BLaER1 treated with 17β-estradiol and CSF1 and Interleukin-3, amounts not matched to agents 10 nM and 100 nM (cell line): ENCODE data around the gene KIF5B.
"Not testable (repeated sequence)": the region's sequence is repeated elsewhere in the genome, so short reads cannot be mapped to it uniquely, and the experiment has no call there.

Experiments
- H3K27ac ChIP-seq, 11 experiments: shearing (Covaris generic); formaldehyde crosslinking; 2 replicates each; pipeline ENCODE4 v1.8.1; 2022
- H3K27me3 ChIP-seq, 11 experiments: shearing (Covaris generic); formaldehyde crosslinking; 2 replicates each; pipeline ENCODE4 v1.8.1; 2022
- H3K36me3 ChIP-seq, 11 experiments: shearing (Covaris generic); formaldehyde crosslinking; 2 replicates each; pipeline ENCODE4 v1.8.1; 2022
- H3K4me1 ChIP-seq, 10 experiments: shearing (Covaris generic); formaldehyde crosslinking; 2 replicates each; pipeline ENCODE4 v1.8.1; 2022
- H3K4me2 ChIP-seq, 11 experiments: shearing (Covaris generic); formaldehyde crosslinking; 2 replicates each; pipeline ENCODE4 v1.8.1; 2022
- H3K4me3 ChIP-seq, 10 experiments: shearing (Covaris generic); formaldehyde crosslinking; 2 replicates each; pipeline ENCODE4 v1.8.1; 2022
- H3K9ac ChIP-seq, 11 experiments: shearing (Covaris generic); formaldehyde crosslinking; 2 replicates each; pipeline ENCODE4 v1.8.1; 2022
- H3K9me3 ChIP-seq, 11 experiments: shearing (Covaris generic); formaldehyde crosslinking; replicated peaks in 1 of 11; 2 replicates each; pipeline ENCODE4 v1.8.1; 2022
- H4K20me1 ChIP-seq, 11 experiments: shearing (Covaris generic); formaldehyde crosslinking; 2 replicates each; pipeline ENCODE4 v1.8.1; 2022
- Cebpa-rat ChIP-seq, 11 experiments: shearing (Covaris generic); IDR thresholded peaks; 2 replicates each; pipeline ENCODE4 v1.8.1; 2022

The KIF5B gene

GRCh38 chr10:32065856-32066255, 9.6 kb upstream of the KIF5B start:
- Histone ChIP-seq H3K27me3 (no peaks in the 10 kb centered on the region), H3K36me3 (no peaks in the 10 kb centered on the region), H3K9ac (peak overlapping the region in 2 of 11 experiments; percentile 18 to 27; a peak in 2 of 22 replicates), H3K4me3 (no peak overlapping the region), H3K9me3 (peaks cover 0 to 10% (median 8%) of the 10 kb centered on the region in 11 experiments; a peak in 13 of 22 replicates), H3K27ac (peak overlapping the region in 4 of 11 experiments; percentile 40 to 70 (median 51); a peak in 7 of 22 replicates), H4K20me1 (no peaks in the 10 kb centered on the region), H3K4me2 (peak overlapping the region in 6 of 11 experiments; percentile 11 to 60 (median 48); a peak in 11 of 22 replicates), H3K4me1 (peaks cover 0 to 28% (median 8%) of the 10 kb centered on the region in 10 experiments; a peak in 12 of 20 replicates)
- peak; percentile 73 to 98 (median 85); a peak in 21 of 22 replicates for TF ChIP-seq Cebpa-rat (IDR thresholded peaks at IDR 0.05)

- Histone ChIP-seq H3K9ac (no peak overlapping the region), H3K9me3 (peaks cover 0 to 10% (median 8%) of the 10 kb centered on the region in 11 experiments; a peak in 13 of 22 replicates), H4K20me1 (no peaks in the 10 kb centered on the region), H3K4me3 (no peak overlapping the region), H3K27me3 (no peaks in the 10 kb centered on the region), H3K27ac (no peak overlapping the region), H3K4me1 (peaks cover 8 to 37% (median 13%) of the 10 kb centered on the region in 10 experiments), H3K4me2 (no peak overlapping the region), H3K36me3 (no peaks in the 10 kb centered on the region)
- no peak for TF ChIP-seq Cebpa-rat (IDR thresholded peaks at IDR 0.05)
Measured at GRCh38 chr10:32061440-32061839, 5.2 kb upstream of the KIF5B start.

- Histone ChIP-seq H3K9ac (no peak overlapping the region), H3K4me2 (peak overlapping the region in 3 of 11 experiments; percentile 14 to 25 (median 20); a peak in 2 of 22 replicates), H3K4me1 (peaks cover 7 to 26% (median 9%) of the 10 kb centered on the region in 10 experiments), H4K20me1 (peaks cover under 1 to 4% (median 2%) of the 10 kb centered on the region in 11 experiments; a peak in 20 of 22 replicates), H3K27me3 (no peaks in the 10 kb centered on the region), H3K36me3 (no peaks in the 10 kb centered on the region), H3K4me3 (no peak overlapping the region), H3K27ac (no peak overlapping the region), H3K9me3 (peaks cover 0 to 7% (median 2%) of the 10 kb centered on the region in 11 experiments; a peak in 13 of 22 replicates)
- TF ChIP-seq Cebpa-rat (IDR thresholded peaks at IDR 0.05) = no peak
Measured at GRCh38 chr10:32060347-32060746, 4.1 kb upstream of the KIF5B start.

DNA sequence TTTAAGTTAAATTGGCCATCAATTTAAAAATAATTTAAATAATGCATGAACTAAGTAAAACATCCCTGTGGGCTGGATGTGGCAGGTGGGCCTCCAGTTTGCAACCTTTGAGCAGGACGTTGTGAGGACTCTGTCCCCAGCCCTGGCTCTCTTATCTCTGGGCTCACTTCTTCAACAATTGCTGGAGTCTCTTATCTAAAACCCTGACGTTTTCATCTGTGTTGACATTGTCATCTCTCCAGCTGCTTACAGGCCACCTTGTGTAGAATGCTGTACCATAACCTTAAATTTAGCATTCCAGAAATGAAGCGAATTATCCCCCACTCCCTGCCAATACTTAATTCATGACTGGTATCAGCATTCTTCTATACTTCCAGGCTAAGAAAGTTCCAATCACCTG, 3.2 kb upstream of the KIF5B start:
- no peak overlapping the region for H3K4me3 ChIP-seq
- H3K27ac ChIP-seq = no peak overlapping the region
- no peak overlapping the region for H3K4me2 ChIP-seq
- H3K27me3 ChIP-seq = no peaks in the 10 kb centered on the region
- no peaks in the 10 kb centered on the region for H3K9me3 ChIP-seq
- H3K4me1 ChIP-seq = peaks cover 8 to 20% (median 9%) of the 10 kb centered on the region in 10 experiments
- H4K20me1 ChIP-seq = peaks cover 9 to 13% (median 11%) of the 10 kb centered on the region in 11 experiments
- no peak for TF ChIP-seq Cebpa-rat (IDR thresholded peaks at IDR 0.05)
- H3K9ac ChIP-seq = no peak overlapping the region
- no peaks in the 10 kb centered on the region for H3K36me3 ChIP-seq

GRCh38 chr10:32057036-32057372, 779 bp upstream of the KIF5B start:
- H3K9me3 ChIP-seq = no peaks in the 10 kb centered on the region
- peaks cover 0 to 14% (median 4%) of the 10 kb centered on the region in 11 experiments; a peak in 6 of 22 replicates for H3K36me3 ChIP-seq
- peak overlapping the region in 8 of 11 experiments; percentile 97 to 99 (median 98); a peak in 17 of 22 replicates for H3K27ac ChIP-seq
- peak overlapping the region; percentile 68 to 89 (median 82) for H3K4me2 ChIP-seq
- peaks cover 21 to 43% (median 34%) of the 10 kb centered on the region in 10 experiments for H3K4me1 ChIP-seq
- H4K20me1 ChIP-seq = peaks cover 34 to 38% (median 36%) of the 10 kb centered on the region in 11 experiments
- peak overlapping the region; percentile 92 to 99 (median 98); a peak in 21 of 22 replicates for H3K9ac ChIP-seq
- peak overlapping the region; percentile 68 to 97 (median 88) for H3K4me3 ChIP-seq
- TF ChIP-seq Cebpa-rat (IDR thresholded peaks at IDR 0.05) = no peak
- no peaks in the 10 kb centered on the region for H3K27me3 ChIP-seq

DNA sequence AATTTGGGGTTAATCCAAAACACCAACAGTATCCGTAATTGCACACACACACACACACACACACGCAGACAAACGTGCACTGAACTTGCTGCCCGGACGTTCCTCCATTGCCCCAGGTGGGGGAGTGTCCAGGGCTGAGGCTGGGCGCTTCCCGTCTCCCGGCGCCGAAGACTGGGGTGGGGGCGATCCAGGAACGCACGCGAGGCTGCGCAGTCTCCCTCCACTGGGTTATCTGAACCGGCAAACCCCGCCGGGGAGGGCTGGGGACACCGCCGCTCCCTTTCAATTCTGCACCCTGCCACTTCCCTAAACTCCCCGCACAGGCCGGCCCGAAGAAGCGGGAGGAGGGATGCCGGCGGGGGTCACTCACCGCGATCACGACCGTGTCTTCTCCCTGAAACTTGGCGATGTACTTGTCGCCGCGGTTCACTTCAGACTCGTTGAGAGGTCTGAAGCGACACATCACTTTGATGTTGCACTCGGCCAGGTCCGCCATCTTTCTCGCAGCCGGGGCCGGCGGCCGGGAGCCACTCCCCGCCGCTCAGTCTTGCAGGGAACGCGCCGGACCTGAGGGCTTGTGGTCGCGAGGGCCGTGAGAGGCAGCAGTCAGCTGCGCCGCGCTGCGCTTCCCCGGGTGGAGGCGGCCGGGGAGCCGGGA, 618 bp downstream of the KIF5B start:
- Histone ChIP-seq H3K4me1 (peaks cover 26 to 55% (median 46%) of the 10 kb centered on the region in 10 experiments), H3K36me3 (peaks cover 0 to 24% (median 4%) of the 10 kb centered on the region in 11 experiments; a peak in 9 of 22 replicates), H3K27ac (peak overlapping the region; percentile 90 to 99 (median 98)), H3K9me3 (no peaks in the 10 kb centered on the region), H4K20me1 (peaks cover 48 to 52% (median 50%) of the 10 kb centered on the region in 11 experiments), H3K27me3 (no peaks in the 10 kb centered on the region), H3K9ac (peak overlapping the region; percentile 92 to 99 (median 98)), H3K4me3 (peak overlapping the region; percentile 68 to 97 (median 88)), H3K4me2 (peak overlapping the region; percentile 74 to 93 (median 89))
- TF ChIP-seq Cebpa-rat (IDR thresholded peaks at IDR 0.05) = no peak

DNA sequence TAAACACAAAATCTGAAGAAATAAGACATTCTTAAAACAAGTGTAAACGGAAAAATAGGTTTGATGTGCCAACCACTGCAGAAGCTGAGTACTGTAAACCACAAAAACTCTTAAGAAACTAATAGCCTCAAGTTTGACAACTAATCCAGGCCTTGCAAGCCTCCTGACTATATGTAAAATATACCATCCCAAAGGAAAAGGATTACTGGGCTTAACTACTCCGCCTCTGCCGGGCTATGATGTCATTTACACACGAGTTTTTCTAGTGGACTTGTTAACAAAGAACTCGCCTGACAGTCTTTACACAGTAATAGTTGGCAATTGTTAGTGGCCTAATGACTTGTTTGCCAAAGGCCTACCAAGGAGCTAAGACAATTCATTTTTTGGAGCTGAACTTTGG, 2.1 kb downstream of the KIF5B start:
- Histone ChIP-seq H3K9ac (peak overlapping the region; percentile 92 to 99 (median 98)), H4K20me1 (peaks cover 63 to 67% (median 65%) of the 10 kb centered on the region in 11 experiments), H3K27me3 (no peaks in the 10 kb centered on the region), H3K36me3 (peaks cover 7 to 40% (median 19%) of the 10 kb centered on the region in 11 experiments; a peak in 19 of 22 replicates), H3K4me3 (peak overlapping the region; percentile 68 to 97 (median 88)), H3K9me3 (no peaks in the 10 kb centered on the region), H3K27ac (peak overlapping the region in 5 of 11 experiments; percentile 10 to 98 (median 98); a peak in 5 of 22 replicates), H3K4me2 (peak overlapping the region; percentile 74 to 93 (median 89)), H3K4me1 (peaks cover 34 to 62% (median 52%) of the 10 kb centered on the region in 10 experiments)
- no peak for TF ChIP-seq Cebpa-rat (IDR thresholded peaks at IDR 0.05)

DNA sequence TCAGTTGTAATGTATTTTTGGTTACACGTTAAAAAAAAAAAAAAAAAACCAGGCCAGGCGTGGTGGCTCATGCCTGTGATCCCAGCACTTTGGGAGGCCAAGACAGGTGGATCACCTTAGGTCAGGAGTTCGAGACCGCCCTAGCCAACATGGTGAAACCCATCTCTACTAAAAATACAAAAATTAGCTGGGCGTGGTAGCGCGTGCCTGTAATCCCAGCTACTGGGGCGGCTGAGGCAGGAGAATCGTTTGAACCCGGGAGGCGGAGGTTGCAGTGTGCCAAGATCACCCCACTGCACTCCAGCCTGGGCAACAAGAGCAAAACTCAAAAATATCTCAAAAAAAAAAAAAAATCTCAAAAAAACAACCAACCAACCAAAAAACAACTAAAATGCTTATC, 2.8 kb downstream of the KIF5B start:
- 0 out of 22 replicates have a peak overlapping the region, but pooled peaks of 1 of the 11 experiments have one; percentile 27 for H3K27ac ChIP-seq
- peak overlapping the region in 5 of 11 experiments; percentile 11 to 99 (median 98); a peak in 6 of 22 replicates for H3K9ac ChIP-seq
- H3K4me2 ChIP-seq = peak overlapping the region; percentile 74 to 93 (median 89)

GRCh38 chr10:32051926-32052325, 4.3 kb downstream of the KIF5B start:
- H3K4me3 ChIP-seq = no peak overlapping the region
- peaks cover 84 to 89% (median 87%) of the 10 kb centered on the region in 11 experiments for H4K20me1 ChIP-seq
- H3K9ac ChIP-seq = no peak overlapping the region
- peaks cover 28 to 61% (median 41%) of the 10 kb centered on the region in 11 experiments for H3K36me3 ChIP-seq
- no peaks in the 10 kb centered on the region for H3K27me3 ChIP-seq
- no peak overlapping the region for H3K27ac ChIP-seq
- peaks cover 29 to 69% (median 48%) of the 10 kb centered on the region in 10 experiments for H3K4me1 ChIP-seq
- H3K9me3 ChIP-seq = no peaks in the 10 kb centered on the region
- H3K4me2 ChIP-seq = peak overlapping the region; percentile 44 to 93 (median 87); a peak in 21 of 22 replicates
- TF ChIP-seq Cebpa-rat (IDR thresholded peaks at IDR 0.05) = no peak

More for the DNA sequence above, 2.8 kb downstream of the KIF5B start:
- peaks cover 70 to 74% (median 72%) of the 10 kb centered on the region in 11 experiments for H4K20me1 ChIP-seq
- not testable (repeated sequence) for H3K9me3 ChIP-seq, H3K27me3 ChIP-seq
- H3K4me1 ChIP-seq = peaks cover 34 to 69% (median 52%) of the 10 kb centered on the region in 10 experiments
- peak overlapping the region; percentile 68 to 97 (median 88); a peak in 15 of 20 replicates for H3K4me3 ChIP-seq
- H3K36me3 ChIP-seq = peaks cover 13 to 47% (median 26%) of the 10 kb centered on the region in 11 experiments; a peak in 21 of 22 replicates
